NCI-H748 (cell line): ENCODE measurements around the gene NPTXR.
"Not testable (repeated sequence)": the region's sequence is repeated elsewhere in the genome, so short reads cannot be mapped to it uniquely, and the experiment has no call there.

Experiments used
- DNase-seq: peaks from one replicate; lab custom pipeline; 2025; ENCODE audit not compliant: unreplicated experiment; lab: John Stamatoyannopoulos, UW

Gene NPTXR

GRCh38 chr22:38868886-38869381 is 25.1 kb upstream of the NPTXR start:
- peak; percentile 54 for DNase-seq

- DNase-seq, result no peak
Measured at GRCh38 chr22:38868286-38868721, 24.5 kb upstream of the NPTXR start.

- DNase-seq, result no peak
Measured at GRCh38 chr22:38867471-38868285, 23.9 kb upstream of the NPTXR start.

GRCh38 chr22:38867124-38867455 is 23.3 kb upstream of the NPTXR start:
- no peak for DNase-seq

- DNase-seq, result no peak
Measured at GRCh38 chr22:38866399-38867123, 22.7 kb upstream of the NPTXR start.

- no peak for DNase-seq
Measured at GRCh38 chr22:38866024-38866398, 22.2 kb upstream of the NPTXR start.

- DNase-seq, result no peak
Measured at GRCh38 chr22:38865201-38866023, 21.6 kb upstream of the NPTXR start.

GRCh38 chr22:38864361-38865191 is 20.7 kb upstream of the NPTXR start:
- DNase-seq, result no peak

GRCh38 chr22:38863531-38864131 is 19.8 kb upstream of the NPTXR start:
- no peak for DNase-seq

GRCh38 chr22:38862375-38863329 is 18.8 kb upstream of the NPTXR start:
- DNase-seq, result peak; percentile 18

- no peak for DNase-seq
Measured at GRCh38 chr22:38861927-38862326, 18.1 kb upstream of the NPTXR start.

- no peak for DNase-seq
Measured at GRCh38 chr22:38861170-38861876, 17.5 kb upstream of the NPTXR start.

GRCh38 chr22:38860283-38861169 is 16.7 kb upstream of the NPTXR start:
- DNase-seq, result no peak

GRCh38 chr22:38859581-38860282 is 15.9 kb upstream of the NPTXR start:
- no peak for DNase-seq

GRCh38 chr22:38858492-38858891 is 14.7 kb upstream of the NPTXR start:
- no peak for DNase-seq

GRCh38 chr22:38854476-38854875 is 10.6 kb upstream of the NPTXR start:
- DNase-seq, result not testable (repeated sequence)

GRCh38 chr22:38853883-38854282 is 10.1 kb upstream of the NPTXR start:
- not testable (repeated sequence) for DNase-seq
